GM19240 (cell line): ENCODE data around the gene MAP3K15.

Source experiments
- DNase-seq: peaks from one replicate; pipeline ENCODE4 v3.0.0; 2011; ENCODE audit warnings: low spot score; ENCODE audit not compliant: insufficient read length

The MAP3K15 gene

DNA sequence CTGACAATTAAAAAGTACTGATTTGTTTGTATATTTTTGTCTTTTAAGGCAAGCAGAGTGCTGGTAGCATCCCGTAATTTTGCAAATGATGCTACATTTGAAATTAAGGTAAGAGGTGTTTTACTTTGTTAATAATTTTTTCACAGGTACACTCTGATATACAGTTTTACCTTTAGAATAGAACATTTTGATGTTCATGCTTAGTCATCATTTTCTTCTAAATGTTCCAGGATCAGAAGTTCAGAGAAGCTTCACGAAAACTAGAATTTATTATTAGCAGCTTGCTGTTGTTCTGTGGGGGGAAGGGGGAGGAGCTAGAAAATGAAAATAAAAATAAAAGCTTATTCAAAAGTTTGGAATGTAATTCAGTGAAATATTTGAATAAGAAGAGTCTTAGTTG, 166.0 kb downstream of the MAP3K15 start:
- DNase-seq: no peak

- no peak for DNase-seq
Measured at GRCh38 chrX:19347916-19348315, 167.4 kb downstream of the MAP3K15 start.

DNA sequence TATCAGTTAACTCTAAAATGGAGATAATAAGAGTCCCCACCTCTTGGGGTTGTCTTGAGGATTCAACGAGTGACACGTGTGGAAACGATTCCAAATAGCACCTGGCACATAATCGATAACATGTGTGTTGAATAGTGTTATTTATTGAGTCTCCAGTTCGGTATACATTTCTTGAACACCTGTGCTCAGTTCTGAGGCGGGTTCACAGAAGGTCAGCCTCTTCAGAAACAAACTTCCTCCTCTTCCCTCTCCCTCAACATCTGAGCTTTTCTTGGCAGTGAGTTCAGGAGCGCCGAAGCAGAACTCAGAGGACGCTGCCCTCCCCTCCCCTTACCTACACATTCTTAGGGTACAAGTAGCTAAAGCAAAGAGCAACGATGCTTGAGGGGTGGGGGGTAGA, 170.6 kb downstream of the MAP3K15 start:
- no peak for DNase-seq

GRCh38 chrX:19343535-19344408, 171.5 kb downstream of the MAP3K15 start, which contains the start of gene PDHA1:
Gene PDHA1 (plus strand): TSS chrX:19343927. CDS start chrX:19344038, 111 bp downstream.
- peak; percentile 70 for DNase-seq

GRCh38 chrX:19343085-19343534, 172.2 kb downstream of the MAP3K15 start:
- DNase-seq: no peak

- DNase-seq: no peak
Measured at GRCh38 chrX:19342331-19342906, 172.9 kb downstream of the MAP3K15 start.

DNA sequence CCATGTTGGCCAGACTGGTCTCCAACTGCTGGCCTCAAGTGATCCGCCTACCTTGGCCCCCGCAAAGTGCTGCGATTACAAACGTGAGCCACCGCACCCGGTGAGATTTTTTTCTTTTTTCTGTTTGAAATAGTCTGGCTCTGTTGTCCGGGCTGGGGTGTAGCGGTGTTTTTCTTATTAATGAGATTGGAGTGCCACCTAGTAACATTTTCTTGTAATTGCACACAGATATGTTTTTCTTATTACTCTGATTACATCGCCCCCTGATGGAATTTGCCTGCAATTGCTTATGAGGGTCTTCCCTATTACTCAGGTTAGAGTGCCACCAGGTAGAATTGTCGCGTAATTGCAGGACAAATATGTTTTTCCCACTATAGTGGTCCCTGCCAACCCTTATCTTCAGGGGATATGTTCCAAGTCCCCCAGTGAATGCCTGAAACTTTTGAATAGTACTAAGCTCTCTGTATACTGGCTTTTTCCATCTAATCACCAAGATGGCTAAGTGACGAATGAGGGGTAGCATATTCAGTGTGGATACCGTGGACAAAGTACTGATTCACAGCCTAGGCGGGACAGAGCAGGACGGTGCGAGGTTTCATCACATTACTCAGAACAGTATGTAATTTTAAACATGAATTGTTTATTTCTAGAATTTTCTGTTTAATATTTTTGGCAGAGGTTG, 180.2 kb downstream of the MAP3K15 start:
- no peak for DNase-seq

GRCh38 chrX:19332983-19333382, 182.3 kb downstream of the MAP3K15 start:
- no peak for DNase-seq

GRCh38 chrX:19331831-19332230, 183.5 kb downstream of the MAP3K15 start:
- no peak for DNase-seq

DNA sequence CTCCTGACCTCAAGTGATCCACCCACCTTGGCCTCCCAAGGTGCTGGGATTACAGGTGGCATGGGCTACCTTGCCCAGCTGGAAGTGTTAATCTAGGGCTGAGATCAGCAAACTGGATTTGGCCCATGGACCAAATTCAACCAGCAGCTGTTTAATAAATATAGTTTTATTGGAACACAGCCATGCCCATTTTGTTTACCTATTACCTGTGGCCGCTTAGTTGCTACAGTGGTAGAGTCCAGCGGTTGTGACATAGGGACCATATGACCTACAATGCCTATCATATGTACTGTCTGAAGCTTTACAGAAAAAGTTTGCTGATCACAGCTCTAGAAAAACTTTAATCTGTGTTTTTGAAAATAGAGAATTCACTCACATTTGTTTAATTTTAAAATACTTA, 188.7 kb downstream of the MAP3K15 start:
- DNase-seq: no peak
